ENCODE measurements around the gene HCK. TPM values are rescaled to one million over a fixed set of nuclear protein-coding genes. Genes with fewer than 3 reads are reported as not detected.
A peak's percentile ranks its signal among the peaks of the same experiment; 100 is the strongest.

Gene HCK
- total and polyA plus RNA-seq, 9 of the 15 experiments (the other 6 are each of a cell fraction or from before 2014, with no cell fraction given): 0.09 to 0.51 (median 0.27) TPM; not detected in 6

DNA sequence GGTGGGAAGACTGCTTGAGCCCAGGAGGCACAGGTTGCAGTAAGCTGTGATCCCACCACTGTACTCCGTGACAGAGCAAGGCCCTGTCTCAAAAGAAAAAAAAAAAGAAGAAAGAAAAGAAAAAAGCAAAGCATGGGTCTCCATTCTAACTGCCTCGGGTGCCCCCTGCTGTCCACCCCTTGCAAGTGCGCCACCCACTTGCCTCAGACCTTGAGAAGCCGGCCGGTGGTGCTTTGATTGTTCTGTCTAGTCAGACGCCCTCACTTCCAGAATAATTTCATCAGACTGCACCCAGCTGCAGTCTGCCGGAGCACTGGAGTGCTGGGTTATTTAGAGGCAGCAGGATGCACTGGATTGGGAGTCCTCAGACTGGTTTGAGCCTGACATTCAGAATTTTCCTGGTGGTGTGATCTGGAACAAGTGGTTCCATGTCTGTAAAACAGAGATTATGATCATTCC is 39.9 kb downstream of the HCK start (continued):
- no peak for TF ChIP-seq CXXC5 (CRISPR knock-in tag; IDR thresholded peaks at IDR 0.05)
- TF ChIP-seq ZNF384 (IDR thresholded peaks at IDR 0.05; ENCODE audit: low read depth, low read length): peak; percentile 95
- no peak for TF ChIP-seq ESRRA (IDR thresholded peaks at IDR 0.05; ENCODE audit: borderline replicate concordance, low read depth)
- TF ChIP-seq, protein P1, sequence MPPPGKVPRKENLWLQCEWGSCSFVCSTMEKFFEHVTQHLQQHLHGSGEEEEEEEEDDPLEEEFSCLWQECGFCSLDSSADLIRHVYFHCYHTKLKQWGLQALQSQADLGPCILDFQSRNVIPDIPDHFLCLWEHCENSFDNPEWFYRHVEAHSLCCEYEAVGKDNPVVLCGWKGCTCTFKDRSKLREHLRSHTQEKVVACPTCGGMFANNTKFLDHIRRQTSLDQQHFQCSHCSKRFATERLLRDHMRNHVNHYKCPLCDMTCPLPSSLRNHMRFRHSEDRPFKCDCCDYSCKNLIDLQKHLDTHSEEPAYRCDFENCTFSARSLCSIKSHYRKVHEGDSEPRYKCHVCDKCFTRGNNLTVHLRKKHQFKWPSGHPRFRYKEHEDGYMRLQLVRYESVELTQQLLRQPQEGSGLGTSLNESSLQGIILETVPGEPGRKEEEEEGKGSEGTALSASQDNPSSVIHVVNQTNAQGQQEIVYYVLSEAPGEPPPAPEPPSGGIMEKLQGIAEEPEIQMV (tag; conservative IDR thresholded peaks at IDR 0.05; ENCODE audit: low read depth): no peak
- TF ChIP-seq MBD2 (IDR thresholded peaks at IDR 0.05; ENCODE audit: borderline replicate concordance, low read depth): no peak
- TF ChIP-seq ZHX1 (conservative IDR thresholded peaks at IDR 0.05; ENCODE audit: low read length): no peak
- no peak for TF ChIP-seq GABPB2 (CRISPR knock-in tag; conservative IDR thresholded peaks at IDR 0.05)
- TF ChIP-seq, protein P2, sequence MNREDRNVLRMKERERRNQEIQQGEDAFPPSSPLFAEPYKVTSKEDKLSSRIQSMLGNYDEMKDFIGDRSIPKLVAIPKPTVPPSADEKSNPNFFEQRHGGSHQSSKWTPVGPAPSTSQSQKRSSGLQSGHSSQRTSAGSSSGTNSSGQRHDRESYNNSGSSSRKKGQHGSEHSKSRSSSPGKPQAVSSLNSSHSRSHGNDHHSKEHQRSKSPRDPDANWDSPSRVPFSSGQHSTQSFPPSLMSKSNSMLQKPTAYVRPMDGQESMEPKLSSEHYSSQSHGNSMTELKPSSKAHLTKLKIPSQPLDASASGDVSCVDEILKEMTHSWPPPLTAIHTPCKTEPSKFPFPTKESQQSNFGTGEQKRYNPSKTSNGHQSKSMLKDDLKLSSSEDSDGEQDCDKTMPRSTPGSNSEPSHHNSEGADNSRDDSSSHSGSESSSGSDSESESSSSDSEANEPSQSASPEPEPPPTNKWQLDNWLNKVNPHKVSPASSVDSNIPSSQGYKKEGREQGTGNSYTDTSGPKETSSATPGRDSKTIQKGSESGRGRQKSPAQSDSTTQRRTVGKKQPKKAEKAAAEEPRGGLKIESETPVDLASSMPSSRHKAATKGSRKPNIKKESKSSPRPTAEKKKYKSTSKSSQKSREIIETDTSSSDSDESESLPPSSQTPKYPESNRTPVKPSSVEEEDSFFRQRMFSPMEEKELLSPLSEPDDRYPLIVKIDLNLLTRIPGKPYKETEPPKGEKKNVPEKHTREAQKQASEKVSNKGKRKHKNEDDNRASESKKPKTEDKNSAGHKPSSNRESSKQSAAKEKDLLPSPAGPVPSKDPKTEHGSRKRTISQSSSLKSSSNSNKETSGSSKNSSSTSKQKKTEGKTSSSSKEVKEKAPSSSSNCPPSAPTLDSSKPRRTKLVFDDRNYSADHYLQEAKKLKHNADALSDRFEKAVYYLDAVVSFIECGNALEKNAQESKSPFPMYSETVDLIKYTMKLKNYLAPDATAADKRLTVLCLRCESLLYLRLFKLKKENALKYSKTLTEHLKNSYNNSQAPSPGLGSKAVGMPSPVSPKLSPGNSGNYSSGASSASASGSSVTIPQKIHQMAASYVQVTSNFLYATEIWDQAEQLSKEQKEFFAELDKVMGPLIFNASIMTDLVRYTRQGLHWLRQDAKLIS (CRISPR knock-in tag; IDR thresholded peaks at IDR 0.05): no peak
- no peak for TF ChIP-seq LEF1 (IDR thresholded peaks at IDR 0.05)
- TF ChIP-seq ARID4B (CRISPR knock-in tag; IDR thresholded peaks at IDR 0.05): no peak
- no peak for TF ChIP-seq HDAC6 (IDR thresholded peaks at IDR 0.05; ENCODE audit: low read depth, low read length)
- TF ChIP-seq SMC3 (conservative IDR thresholded peaks at IDR 0.05; ENCODE audit: insufficient read depth, low read depth, low read length): peak; percentile 79
- TF ChIP-seq ELF4 (CRISPR knock-in tag; IDR thresholded peaks at IDR 0.05): no peak
- TF ChIP-seq RBM25 (IDR thresholded peaks at IDR 0.05; ENCODE audit: low read depth, low read length, severe bottlenecking): no peak
- TF ChIP-seq RAD51 (IDR thresholded peaks at IDR 0.05; ENCODE audit: borderline replicate concordance, low read depth): no peak
- TF ChIP-seq NR2F6 (CRISPR knock-in tag; IDR thresholded peaks at IDR 0.05): no peak

Data from K562 (cell line).